ENCODE data around the gene MCRIP1.

MCRIP1 gene

GRCh38 chr17:81792675-81793615 lies 40.1 kb downstream of the MCRIP1 start:
- no peaks in the 10 kb centered on the region for H3K36me3 ChIP-seq
- TF ChIP-seq CTCF (IDR thresholded peaks at IDR 0.05; ENCODE audit: low read depth, low read length) = no peak

More at GRCh38 chr17:81792675-81793615, 40.1 kb downstream of the MCRIP1 start:
- H3K9me3 ChIP-seq (ENCODE audit: severe bottlenecking) = no peaks in the 10 kb centered on the region
- DNase-seq = no peak
- no peak overlapping the region for H3K27ac ChIP-seq
- no peak overlapping the region for H3K4me3 ChIP-seq (ENCODE audit: low read depth, low read length)
- no peaks in the 10 kb centered on the region for H3K27me3 ChIP-seq (ENCODE audit: insufficient read depth, low read depth, severe bottlenecking)
